Smooth muscle cell of the umbilical artery (primary cell): ENCODE measurements around the gene TUBB3. TPM values are rescaled to one million over a fixed set of nuclear protein-coding genes. Genes with fewer than 3 reads are reported as not detected.

Experiments
- total RNA-seq: library from RNA; depleted of rRNA; stranded (reverse); fragments of >200 nt; gene quantifications from 2 replicates; pipeline ENCODE4 v1.2.3, GENCODE V29; 2014

Gene TUBB3
- 124 and 492 TPM in 2 replicates for total RNA-seq

DNA sequence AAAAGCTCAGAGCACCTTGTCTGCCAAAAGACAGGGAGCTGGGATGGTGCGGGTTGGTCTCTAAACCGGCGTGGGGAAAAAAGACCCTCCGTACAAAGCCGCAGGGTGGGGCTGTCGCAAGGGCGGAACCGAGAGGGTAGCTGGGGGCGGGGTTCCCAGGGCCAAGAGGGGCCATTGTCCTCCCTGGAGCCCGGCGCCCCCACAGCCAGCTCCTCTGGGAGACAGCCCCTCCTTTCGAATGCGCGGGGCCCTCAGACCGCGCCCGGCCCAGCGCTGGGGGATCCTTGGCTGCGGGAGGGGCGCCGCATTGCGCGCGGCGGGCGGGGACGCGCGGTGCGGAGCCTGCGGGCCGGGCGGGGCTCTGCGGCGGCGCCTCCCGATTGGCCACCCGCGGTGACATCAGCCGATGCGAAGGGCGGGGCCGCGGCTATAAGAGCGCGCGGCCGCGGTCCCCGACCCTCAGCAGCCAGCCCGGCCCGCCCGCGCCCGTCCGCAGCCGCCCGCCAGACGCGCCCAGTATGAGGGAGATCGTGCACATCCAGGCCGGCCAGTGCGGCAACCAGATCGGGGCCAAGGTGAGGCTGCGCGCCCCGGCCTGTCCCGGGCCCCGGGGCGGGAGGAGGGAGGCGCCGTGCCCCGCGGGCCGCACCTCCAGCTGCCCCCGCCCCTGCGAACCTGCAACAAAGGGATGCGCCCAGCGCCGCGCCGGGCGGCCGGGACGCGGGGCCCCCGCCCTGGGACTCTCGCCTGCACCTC is at the start of gene TUBB3:
Gene TUBB3 (plus strand): TSS at position 459 of the 756 bp plus-strand sequence. CDS start 60 bp downstream, at position 519.

GRCh38 chr16:89918453-89919347 is 4.4 kb upstream of the TUBB3 start, which contains the start of gene MC1R:
MC1R (plus strand) TSS chr16:89918862; CDS start chr16:89919259, 397 bp downstream.

Other genes with a start within 250 kb of the TUBB3 start
- 49.9 and 54.5 TPM in 2 replicates for gene CDK10, start 236.7 kb upstream of the TUBB3 start, total RNA-seq
- gene SPATA2L, start 221.6 kb upstream of the TUBB3 start, total RNA-seq, result 9.5 and 16.9 TPM in 2 replicates
- 7.4 and 9.1 TPM in 2 replicates for gene VPS9D1, start 202.4 kb upstream of the TUBB3 start, total RNA-seq
- gene ZNF276, start 201.8 kb upstream of the TUBB3 start, total RNA-seq, result 9.5 and 18.5 TPM in 2 replicates
- 1.8 and 9.5 TPM in 2 replicates for gene FANCA, start 106.7 kb upstream of the TUBB3 start, total RNA-seq
- gene SPIRE2, start 94.9 kb upstream of the TUBB3 start, total RNA-seq, result 0.30 and 1.4 TPM in 2 replicates
- gene TCF25, start 49.8 kb upstream of the TUBB3 start, total RNA-seq, result 146 and 165 TPM in 2 replicates
- 7.4 and 7.8 TPM in 2 replicates for gene MC1R, start 4.5 kb upstream of the TUBB3 start, total RNA-seq
- gene DEF8, start 25.4 kb downstream of the TUBB3 start, total RNA-seq, result 86.4 and 89.0 TPM in 2 replicates
- gene DBNDD1, start 96.1 kb downstream of the TUBB3 start, total RNA-seq, result 0.89 and 3.5 TPM in 2 replicates
- gene PRDM7, start 154.0 kb downstream of the TUBB3 start, total RNA-seq, result not detected in 2 replicates